HCT116 (cell line): Measurements from ENCODE around the gene STAG1. TPM values are rescaled to one million over a fixed set of nuclear protein-coding genes. Genes with fewer than 3 reads are reported as not detected.

Experiments
- ATAC-seq: fragments of 200-7000 bp; cut with Tn5 transposase; 2 replicates; pipeline ENCODE4 v1.9.1; 2020; ENCODE audit warnings: mild to moderate bottlenecking, moderate library complexity
- BruUV-seq: library from RNA; stranded (reverse); fragments of 400-500 nt; replicated peaks from 2 replicates; lab custom pipeline; 2021; lab: Mats Ljungman, UMichigan
- CTCF ChIA-PET: fragments of 300-600 bp; sonication (Branson Sonifier 250); formaldehyde crosslinking; loops from one replicate; lab custom pipeline; 2021; ENCODE audit warnings: antibody characterized with exemption; lab: Charles Lee
- POLR2A ChIA-PET: fragments of 300-600, 350-600 bp; sonication (Branson Sonifier 250); formaldehyde crosslinking; loops from one replicate; lab custom pipeline; 2021; ENCODE audit warnings: antibody characterized with exemption; lab: Charles Lee
- RAD21 ChIA-PET, 2 experiments: fragments of 300-600 bp; sonication (Branson Sonifier 250); formaldehyde crosslinking; loops; one replicate each; lab custom pipeline; 2023; ENCODE audit warnings: low total read pairs in 2 of 2; ENCODE audit not compliant: uncharacterized antibody in 2 of 2, unreplicated experiment in 2 of 2, low non-redundant PET in 1 of 2; lab: Charles Lee
- DNase-seq: peaks from one replicate; pipeline ENCODE4 v3.0.0-alpha.2; 2010; ENCODE audit warnings: low read depth, low spot score
- H2AFZ ChIP-seq: fragments of 200-600 bp; shearing (Covaris generic), sonication (generic); 2 replicates; pipeline ENCODE4 v1.6.1; 2017; ENCODE audit warnings: low read depth, mixed run types, mixed read lengths, antibody characterized with exemption, low read length; ENCODE audit not compliant: poor library complexity, severe bottlenecking
- H3K27ac ChIP-seq: 2 replicates; pipeline ENCODE4 v1.5.1; 2012; ENCODE audit warnings: low read depth, low read length
- H3K27me3 ChIP-seq: fragments of 200-600 bp; sonication (generic); 2 replicates; pipeline ENCODE4 v1.6.1; 2016; ENCODE audit warnings: mixed run types, low read length, mixed read lengths; ENCODE audit not compliant: insufficient read depth
- H3K36me3 ChIP-seq, 2 experiments: fragments of 200-500 bp in 1 of 2; fragments of 200-600 bp in 1 of 2; sonication (Bioruptor generic) in 1 of 2; sonication (generic) in 1 of 2; 2 replicates each; pipeline versions ENCODE4 v1.5.1 to v1.6.1; 2014 to 2016; ENCODE audit warnings: low read length in 2 of 2, inconsistent platforms in 1 of 2, mixed read lengths in 1 of 2, mixed run types in 1 of 2; ENCODE audit not compliant: insufficient read depth in 2 of 2, control insufficient read depth in 1 of 2
- H3K4me1 ChIP-seq, 2 experiments: fragments of 200-600 bp in 1 of 2; sonication (generic) in 1 of 2; 2 replicates each; pipeline versions ENCODE4 v1.5.1 to v1.6.1; 2012 to 2017; ENCODE audit warnings: low read length in 2 of 2, inconsistent platforms in 1 of 2, mild to moderate bottlenecking in 1 of 2, mixed read lengths in 1 of 2, mixed run types in 1 of 2, moderate library complexity in 1 of 2; ENCODE audit not compliant: insufficient read depth in 2 of 2, control insufficient read depth in 1 of 2
- H3K4me2 ChIP-seq: fragments of 200-600 bp; sonication (generic); 2 replicates; pipeline ENCODE4 v1.6.1; 2017; ENCODE audit warnings: mixed run types, low read length, mixed read lengths
- H3K4me3 ChIP-seq, 2 experiments: fragments of 200-600 bp in 1 of 2; sonication (generic) in 1 of 2; replicated peaks in 1 of 2; 2 replicates each; pipeline ENCODE4 v1.5.1; 2011 to 2016; ENCODE audit warnings: low read length in 2 of 2, control low read depth in 1 of 2, low read depth in 1 of 2, mild to moderate bottlenecking in 1 of 2, mixed read lengths in 1 of 2, mixed run types in 1 of 2
- H3K79me2 ChIP-seq: fragments of 200-600 bp; sonication (generic); 2 replicates; pipeline ENCODE4 v1.6.1; 2017; ENCODE audit warnings: mild to moderate bottlenecking, mixed run types, low read length, moderate library complexity, mixed read lengths; ENCODE audit not compliant: insufficient read depth
- H3K9ac ChIP-seq: fragments of 200-600 bp; sonication (generic); 2 replicates; pipeline ENCODE4 v1.6.1; 2016; ENCODE audit warnings: low read length, mixed read lengths
- H3K9me2 ChIP-seq: fragments of 200-600 bp; sonication (generic), shearing (Covaris generic); 2 replicates; pipeline ENCODE4 v1.6.1; 2017; ENCODE audit warnings: mixed run types, mild to moderate bottlenecking, moderate library complexity; ENCODE audit not compliant: insufficient read depth
- H3K9me3 ChIP-seq, 2 experiments: fragments of 200-500 bp in 1 of 2; fragments of 200-600 bp in 1 of 2; sonication (Bioruptor generic) in 1 of 2; sonication (generic) in 1 of 2; 2 replicates each; pipeline ENCODE4 v1.6.1; 2014 to 2017; ENCODE audit warnings: low read length in 2 of 2, mixed read lengths in 2 of 2, inconsistent platforms in 1 of 2, low read depth in 1 of 2, mild to moderate bottlenecking in 1 of 2, mixed run types in 1 of 2, moderate library complexity in 1 of 2; ENCODE audit not compliant: control insufficient read depth in 1 of 2, insufficient read depth in 1 of 2
- H4K20me1 ChIP-seq: fragments of 200-600 bp; sonication (generic), shearing (Covaris generic); 2 replicates; pipeline ENCODE4 v1.6.1; 2017; ENCODE audit warnings: mixed run types, mild to moderate bottlenecking, moderate library complexity; ENCODE audit not compliant: insufficient read depth
- CEBPB ChIP-seq: IDR thresholded peaks from 2 replicates; pipeline ENCODE4 v1.6.1; 2012; ENCODE audit warnings: low read depth
- ELF1 ChIP-seq: IDR thresholded peaks from 2 replicates; pipeline ENCODE4 v1.6.1; 2012; ENCODE audit warnings: low read depth, borderline replicate concordance
- EZH2phosphoT487 ChIP-seq: fragments of 200-600 bp; IDR thresholded peaks from 2 replicates; pipeline ENCODE4 v1.6.1; 2018; ENCODE audit warnings: antibody characterized with exemption, borderline replicate concordance
- FOSL1 ChIP-seq: IDR thresholded peaks from 2 replicates; pipeline ENCODE4 v1.6.1; 2012; ENCODE audit warnings: low read depth
- JUND ChIP-seq: IDR thresholded peaks from 2 replicates; pipeline ENCODE4 v1.6.1; 2012
- RAD21 ChIP-seq: IDR thresholded peaks from 2 replicates; pipeline ENCODE4 v1.6.1; 2012; ENCODE audit warnings: low read depth, mild to moderate bottlenecking
- SIN3A ChIP-seq: IDR thresholded peaks from 2 replicates; pipeline ENCODE4 v1.6.1; 2012; ENCODE audit warnings: low read depth
- SP1 ChIP-seq: IDR thresholded peaks from 2 replicates; pipeline ENCODE4 v1.6.1; 2012; ENCODE audit warnings: low read depth
- SRF ChIP-seq: IDR thresholded peaks from 2 replicates; pipeline ENCODE4 v1.6.1; 2012; ENCODE audit warnings: low read depth
- YY1 ChIP-seq: IDR thresholded peaks from 2 replicates; pipeline ENCODE4 v1.6.1; 2011; ENCODE audit warnings: low read length, low read depth, moderate library complexity, mild to moderate bottlenecking; ENCODE audit not compliant: insufficient replicate concordance; ENCODE audit errors: extremely low read depth
- intact Hi-C: fragments of 100-400 bp; cut with micrococcal nuclease; formaldehyde crosslinking; loops from 2 replicates; pipeline ENCODE4 v1.10.0; 2022
- total RNA-seq: library from RNA; stranded (reverse); gene quantifications from one replicate; pipeline ENCODE4 v1.2.1, GENCODE V29; 2021; ENCODE audit not compliant: unreplicated experiment
- TF ChIP-seq, protein P1 (sequence below): IDR thresholded peaks from 2 replicates; pipeline ENCODE4 v1.6.1; 2012; ENCODE audit warnings: low read depth
- TF ChIP-seq, protein P2 (sequence below), 3 experiments: fragments of 200-600 bp in 1 of 3; sonication (generic) in 1 of 3; IDR thresholded peaks in 2 of 3; conservative IDR thresholded peaks in 1 of 3; 2 replicates each; pipeline ENCODE4 v1.5.1; 2012 to 2017; ENCODE audit warnings: low read depth in 2 of 3, low read length in 2 of 3, antibody characterized with exemption in 1 of 3, borderline replicate concordance in 1 of 3, control low read depth in 1 of 3, mild to moderate bottlenecking in 1 of 3, mixed read lengths in 1 of 3, mixed run types in 1 of 3, moderate library complexity in 1 of 3; ENCODE audit not compliant: insufficient read depth in 1 of 3

Gene STAG1
- total RNA-seq, 1 experiment from 2014 or later = 29.4 TPM

DNA sequence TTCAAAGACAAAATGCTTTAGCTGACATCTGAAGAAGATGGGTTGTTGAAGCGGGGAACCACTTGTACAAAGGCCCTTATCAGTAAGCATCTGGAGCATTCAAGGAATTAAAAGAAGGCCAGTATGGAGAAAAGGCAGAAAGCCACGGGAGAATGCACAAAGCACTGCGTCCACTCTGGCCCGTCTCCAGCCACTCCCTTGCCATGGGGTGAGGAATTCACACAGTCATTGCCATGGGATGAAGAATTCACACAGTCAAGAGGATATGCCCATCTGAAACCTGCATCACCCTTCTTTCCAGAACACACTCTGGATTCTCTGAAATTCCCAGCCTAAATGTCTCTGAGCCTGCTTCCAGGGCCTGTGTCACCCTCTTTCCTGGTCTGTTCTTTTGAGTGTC is 26.7 kb upstream of the STAG1 start:
- no peaks in the 10 kb centered on the region for H3K9me3 ChIP-seq
- no peak overlapping the region for H3K4me2 ChIP-seq
- CTCF ChIA-PET = no interaction called here
- no peak overlapping the region for H3K27ac ChIP-seq
- H2AFZ ChIP-seq = no peak overlapping the region
- no peak overlapping the region for H3K4me3 ChIP-seq
- no peaks in the 10 kb centered on the region for H3K79me2 ChIP-seq
- no peak overlapping the region for H3K9ac ChIP-seq
- intact Hi-C loops = no loop called here
- no peaks in the 10 kb centered on the region for H4K20me1 ChIP-seq
- TF ChIP-seq ELF1 = no peak
- no peak for TF ChIP-seq YY1
- TF ChIP-seq, protein P1, sequence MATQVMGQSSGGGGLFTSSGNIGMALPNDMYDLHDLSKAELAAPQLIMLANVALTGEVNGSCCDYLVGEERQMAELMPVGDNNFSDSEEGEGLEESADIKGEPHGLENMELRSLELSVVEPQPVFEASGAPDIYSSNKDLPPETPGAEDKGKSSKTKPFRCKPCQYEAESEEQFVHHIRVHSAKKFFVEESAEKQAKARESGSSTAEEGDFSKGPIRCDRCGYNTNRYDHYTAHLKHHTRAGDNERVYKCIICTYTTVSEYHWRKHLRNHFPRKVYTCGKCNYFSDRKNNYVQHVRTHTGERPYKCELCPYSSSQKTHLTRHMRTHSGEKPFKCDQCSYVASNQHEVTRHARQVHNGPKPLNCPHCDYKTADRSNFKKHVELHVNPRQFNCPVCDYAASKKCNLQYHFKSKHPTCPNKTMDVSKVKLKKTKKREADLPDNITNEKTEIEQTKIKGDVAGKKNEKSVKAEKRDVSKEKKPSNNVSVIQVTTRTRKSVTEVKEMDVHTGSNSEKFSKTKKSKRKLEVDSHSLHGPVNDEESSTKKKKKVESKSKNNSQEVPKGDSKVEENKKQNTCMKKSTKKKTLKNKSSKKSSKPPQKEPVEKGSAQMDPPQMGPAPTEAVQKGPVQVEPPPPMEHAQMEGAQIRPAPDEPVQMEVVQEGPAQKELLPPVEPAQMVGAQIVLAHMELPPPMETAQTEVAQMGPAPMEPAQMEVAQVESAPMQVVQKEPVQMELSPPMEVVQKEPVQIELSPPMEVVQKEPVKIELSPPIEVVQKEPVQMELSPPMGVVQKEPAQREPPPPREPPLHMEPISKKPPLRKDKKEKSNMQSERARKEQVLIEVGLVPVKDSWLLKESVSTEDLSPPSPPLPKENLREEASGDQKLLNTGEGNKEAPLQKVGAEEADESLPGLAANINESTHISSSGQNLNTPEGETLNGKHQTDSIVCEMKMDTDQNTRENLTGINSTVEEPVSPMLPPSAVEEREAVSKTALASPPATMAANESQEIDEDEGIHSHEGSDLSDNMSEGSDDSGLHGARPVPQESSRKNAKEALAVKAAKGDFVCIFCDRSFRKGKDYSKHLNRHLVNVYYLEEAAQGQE = no peak
- TF ChIP-seq FOSL1 = no peak
- no peak for TF ChIP-seq SIN3A
- TF ChIP-seq, protein P2, sequence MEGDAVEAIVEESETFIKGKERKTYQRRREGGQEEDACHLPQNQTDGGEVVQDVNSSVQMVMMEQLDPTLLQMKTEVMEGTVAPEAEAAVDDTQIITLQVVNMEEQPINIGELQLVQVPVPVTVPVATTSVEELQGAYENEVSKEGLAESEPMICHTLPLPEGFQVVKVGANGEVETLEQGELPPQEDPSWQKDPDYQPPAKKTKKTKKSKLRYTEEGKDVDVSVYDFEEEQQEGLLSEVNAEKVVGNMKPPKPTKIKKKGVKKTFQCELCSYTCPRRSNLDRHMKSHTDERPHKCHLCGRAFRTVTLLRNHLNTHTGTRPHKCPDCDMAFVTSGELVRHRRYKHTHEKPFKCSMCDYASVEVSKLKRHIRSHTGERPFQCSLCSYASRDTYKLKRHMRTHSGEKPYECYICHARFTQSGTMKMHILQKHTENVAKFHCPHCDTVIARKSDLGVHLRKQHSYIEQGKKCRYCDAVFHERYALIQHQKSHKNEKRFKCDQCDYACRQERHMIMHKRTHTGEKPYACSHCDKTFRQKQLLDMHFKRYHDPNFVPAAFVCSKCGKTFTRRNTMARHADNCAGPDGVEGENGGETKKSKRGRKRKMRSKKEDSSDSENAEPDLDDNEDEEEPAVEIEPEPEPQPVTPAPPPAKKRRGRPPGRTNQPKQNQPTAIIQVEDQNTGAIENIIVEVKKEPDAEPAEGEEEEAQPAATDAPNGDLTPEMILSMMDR (IDR thresholded peaks at IDR 0.05 in 2 of 3, conservative IDR thresholded peaks at IDR 0.05 in 1 of 3; ENCODE audit: borderline replicate concordance in 1 of 3, insufficient read depth in 1 of 3, low read depth in 2 of 3, low read length in 2 of 3) = no peak
- no peak for TF ChIP-seq RAD21
- no peak for TF ChIP-seq SP1
- no peak for TF ChIP-seq EZH2phosphoT487
- no peak for TF ChIP-seq JUND
- no peak for TF ChIP-seq SRF
- TF ChIP-seq CEBPB = no peak
- ATAC-seq (no peak), DNase-seq (no peak)
- RAD21 ChIA-PET = no interaction called here
- no TSS peak for BruUV-seq
- no peaks in the 10 kb centered on the region for H3K4me1 ChIP-seq
- no peaks in the 10 kb centered on the region for H3K36me3 ChIP-seq
- H3K27me3 ChIP-seq = no peaks in the 10 kb centered on the region
- H3K9me2 ChIP-seq = no peaks in the 10 kb centered on the region
- POLR2A ChIA-PET = no interaction called here
